Gastrocnemius medialis (tissue), 4 donors: Measurements from ENCODE around the gene PDE10A.

Experiments used
- POLR2A ChIP-seq, 2 donors: fragments of 450-650 bp; IDR thresholded peaks; one replicate each; pipeline ENCODE4 v1.6.1; 2017; ENCODE audit warnings: antibody characterized with exemption in 2 of 2, mild to moderate bottlenecking in 2 of 2, moderate library complexity in 2 of 2
- TF ChIP-seq, protein P1 (sequence below), 5 experiments: fragments of 450-650 bp in 3 of 5; fragments of 200-600 bp in 2 of 5; sonication (generic) in 2 of 5; IDR thresholded peaks in 4 of 5; conservative IDR thresholded peaks in 1 of 5; 1 replicate in 4 of 5; 2 replicates in 1 of 5; pipeline ENCODE4 v1.5.1; 2016 to 2019; ENCODE audit warnings: antibody characterized with exemption in 5 of 5, mild to moderate bottlenecking in 3 of 5, moderate library complexity in 3 of 5

DNA sequence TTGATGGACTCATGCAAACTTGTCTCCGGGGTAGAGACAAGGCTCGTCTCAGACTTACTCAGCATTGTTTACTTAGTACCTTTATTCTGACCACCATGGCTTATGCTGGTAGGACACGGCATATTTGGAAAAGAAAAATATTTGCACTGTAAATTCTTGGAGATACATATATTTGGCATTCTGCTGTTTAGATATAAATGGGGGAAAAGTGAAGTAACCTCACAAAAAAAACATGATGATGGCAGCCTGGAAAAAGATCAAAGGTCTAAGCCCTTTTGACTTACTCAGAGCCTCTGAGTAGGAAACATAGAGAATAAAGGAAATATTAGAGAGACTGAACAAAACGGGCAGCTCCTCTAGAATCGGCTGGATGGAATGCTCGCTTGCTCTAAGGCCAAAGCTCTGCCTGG is 32.5 kb downstream of the PDE10A start:
- TF ChIP-seq, protein P1, sequence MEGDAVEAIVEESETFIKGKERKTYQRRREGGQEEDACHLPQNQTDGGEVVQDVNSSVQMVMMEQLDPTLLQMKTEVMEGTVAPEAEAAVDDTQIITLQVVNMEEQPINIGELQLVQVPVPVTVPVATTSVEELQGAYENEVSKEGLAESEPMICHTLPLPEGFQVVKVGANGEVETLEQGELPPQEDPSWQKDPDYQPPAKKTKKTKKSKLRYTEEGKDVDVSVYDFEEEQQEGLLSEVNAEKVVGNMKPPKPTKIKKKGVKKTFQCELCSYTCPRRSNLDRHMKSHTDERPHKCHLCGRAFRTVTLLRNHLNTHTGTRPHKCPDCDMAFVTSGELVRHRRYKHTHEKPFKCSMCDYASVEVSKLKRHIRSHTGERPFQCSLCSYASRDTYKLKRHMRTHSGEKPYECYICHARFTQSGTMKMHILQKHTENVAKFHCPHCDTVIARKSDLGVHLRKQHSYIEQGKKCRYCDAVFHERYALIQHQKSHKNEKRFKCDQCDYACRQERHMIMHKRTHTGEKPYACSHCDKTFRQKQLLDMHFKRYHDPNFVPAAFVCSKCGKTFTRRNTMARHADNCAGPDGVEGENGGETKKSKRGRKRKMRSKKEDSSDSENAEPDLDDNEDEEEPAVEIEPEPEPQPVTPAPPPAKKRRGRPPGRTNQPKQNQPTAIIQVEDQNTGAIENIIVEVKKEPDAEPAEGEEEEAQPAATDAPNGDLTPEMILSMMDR (IDR thresholded peaks at IDR 0.05 in 4 of 5, conservative IDR thresholded peaks at IDR 0.05 in 1 of 5), result no peak
- TF ChIP-seq POLR2A (IDR thresholded peaks at IDR 0.05), result no peak
